Endothelial cell of umbilical vein (primary cell): ENCODE data around the gene CALCR. TPM values are rescaled to one million over a fixed set of nuclear protein-coding genes. Genes with fewer than 3 reads are reported as not detected.

Experiments used
- BruUV-seq: library from RNA; stranded (reverse); fragments of 400-500 nt; replicated peaks from 2 replicates; lab custom pipeline; 2021; lab: Mats Ljungman, UMichigan
- CTCF ChIA-PET: fragments of 300-600, 350-600 bp; sonication (Branson Sonifier 250); formaldehyde crosslinking; loops from one replicate; lab custom pipeline; 2021; ENCODE audit warnings: antibody characterized with exemption, inconsistent platforms; lab: Charles Lee
- POLR2A ChIA-PET: fragments of 300-600, 350-600 bp; sonication (Branson Sonifier 250); formaldehyde crosslinking; loops from one replicate; lab custom pipeline; 2021; ENCODE audit warnings: antibody characterized with exemption, inconsistent platforms; lab: Charles Lee
- DNase-seq: peaks from one replicate; pipeline ENCODE4 v3.0.0-alpha.2; 2011; ENCODE audit warnings: low read depth, low spot score
- FAIRE-seq: peaks from 2 replicates; lab custom pipeline; 2011; peaks lifted over from hg19 to GRCh38; lab: Jason Lieb, UNC
- H2AFZ ChIP-seq: 2 replicates; pipeline ENCODE4 v1.6.0; 2012; ENCODE audit warnings: low read depth, low read length, control low read depth, inconsistent platforms
- H3K27ac ChIP-seq: 2 replicates; pipeline ENCODE4 v1.5.1; 2011; ENCODE audit warnings: low read depth, mild to moderate bottlenecking, control low read depth, low read length, moderate library complexity; ENCODE audit not compliant: insufficient read depth
- H3K27me3 ChIP-seq, 2 experiments: 2 replicates each; pipeline versions ENCODE4 v1.6.0 to v1.6.1; 2011; ENCODE audit warnings: low read length in 2 of 2, mixed read lengths in 1 of 2; ENCODE audit not compliant: control insufficient read depth in 2 of 2, insufficient read depth in 2 of 2
- H3K36me3 ChIP-seq, 2 experiments: 2 replicates in 1 of 2; 3 replicates in 1 of 2; pipeline ENCODE4 v1.5.1; 2011; ENCODE audit warnings: low read length in 2 of 2, mild to moderate bottlenecking in 1 of 2, moderate library complexity in 1 of 2; ENCODE audit not compliant: control insufficient read depth in 2 of 2, insufficient read depth in 2 of 2; ENCODE audit errors: extremely low read depth in 1 of 2
- H3K4me1 ChIP-seq: 3 replicates; pipeline ENCODE4 v1.5.1; 2011; ENCODE audit warnings: mild to moderate bottlenecking, low read length; ENCODE audit not compliant: control insufficient read depth, insufficient read depth; ENCODE audit errors: extremely low read depth
- H3K4me2 ChIP-seq: 2 replicates; pipeline ENCODE4 v1.6.1; 2011; ENCODE audit warnings: low read length, control low read depth, mixed read lengths; ENCODE audit not compliant: insufficient read depth
- H3K4me3 ChIP-seq, 3 experiments: fragments of 200-600 bp in 1 of 3; sonication (generic), shearing (Covaris generic) in 1 of 3; replicated peaks in 1 of 3; 2 replicates each; pipeline ENCODE4 v1.5.1; 2011 to 2016; ENCODE audit warnings: control low read depth in 3 of 3, low read length in 3 of 3, mild to moderate bottlenecking in 2 of 3, inconsistent platforms in 1 of 3, low read depth in 1 of 3, moderate library complexity in 1 of 3; ENCODE audit not compliant: insufficient read depth in 1 of 3
- H3K79me2 ChIP-seq: 2 replicates; pipeline ENCODE4 v1.6.0; 2012; ENCODE audit warnings: low read length, inconsistent platforms; ENCODE audit not compliant: control insufficient read depth, insufficient read depth
- H3K9ac ChIP-seq: replicated peaks from 2 replicates; pipeline ENCODE3; 2011; ENCODE audit warnings: low read length, control low read depth; ENCODE audit not compliant: insufficient read depth; ENCODE audit errors: extremely low read depth
- H3K9me1 ChIP-seq: replicated peaks from 3 replicates; pipeline ENCODE4 v1.6.0; 2011; ENCODE audit warnings: mild to moderate bottlenecking, low read length; ENCODE audit not compliant: control insufficient read depth, insufficient read depth; ENCODE audit errors: extremely low read depth
- H3K9me3 ChIP-seq: replicated peaks from 2 replicates; pipeline ENCODE4 v1.5.1; 2012; ENCODE audit warnings: low read length, inconsistent platforms; ENCODE audit not compliant: control insufficient read depth, insufficient read depth
- H4K20me1 ChIP-seq: replicated peaks from 2 replicates; pipeline ENCODE3; 2011; ENCODE audit warnings: mild to moderate bottlenecking, low read length; ENCODE audit not compliant: control insufficient read depth, insufficient read depth; ENCODE audit errors: extremely low read depth
- CTCF ChIP-seq, 2 donors: IDR thresholded peaks; 1 replicate in 1 of 2; 2 replicates in 1 of 2; pipeline ENCODE4 v1.5.1; 2011; ENCODE audit warnings: low read length in 2 of 2, mild to moderate bottlenecking in 2 of 2, moderate library complexity in 2 of 2, control low read depth in 1 of 2, inconsistent platforms in 1 of 2, low read depth in 1 of 2; ENCODE audit not compliant: insufficient read depth in 1 of 2; ENCODE audit errors: extremely low read depth in 1 of 2
- EZH2 ChIP-seq: IDR thresholded peaks from 2 replicates; pipeline ENCODE4 v1.6.1; 2012; ENCODE audit warnings: borderline replicate concordance, low read depth, mild to moderate bottlenecking, moderate library complexity, low read length, inconsistent platforms; ENCODE audit not compliant: severe bottlenecking
- FOS ChIP-seq: IDR thresholded peaks from 2 replicates; pipeline ENCODE4 v1.6.1; 2011; ENCODE audit warnings: mild to moderate bottlenecking, low read length, moderate library complexity, borderline replicate concordance; ENCODE audit not compliant: insufficient read depth
- GATA2 ChIP-seq: IDR thresholded peaks from 2 replicates; pipeline ENCODE4 v1.7.0; 2011; ENCODE audit warnings: low read depth, mild to moderate bottlenecking, moderate library complexity, mixed read lengths, low read length; ENCODE audit not compliant: insufficient read length, insufficient read depth
- JUN ChIP-seq: IDR thresholded peaks from 2 replicates; pipeline ENCODE4 v1.6.1; 2011; ENCODE audit warnings: borderline replicate concordance, low read depth; ENCODE audit not compliant: insufficient read length, insufficient read depth
- MAX ChIP-seq: IDR thresholded peaks from 2 replicates; pipeline ENCODE4 v1.6.1; 2011; ENCODE audit not compliant: insufficient read depth, insufficient read length
- MYC ChIP-seq: IDR thresholded peaks from one replicate; pipeline ENCODE4 v1.6.1; 2011; ENCODE audit warnings: mild to moderate bottlenecking, low read depth, low read length
- POLR2A ChIP-seq: IDR thresholded peaks from 2 replicates; pipeline ENCODE4 v1.6.1; 2012; ENCODE audit warnings: low read depth, mild to moderate bottlenecking, control low read depth, low read length
- POLR2AphosphoS5 ChIP-seq: IDR thresholded peaks from 2 replicates; pipeline ENCODE4 v1.6.1; 2012; ENCODE audit warnings: low read depth, mild to moderate bottlenecking, control low read depth, low read length, moderate library complexity; ENCODE audit not compliant: insufficient read depth
- dilution Hi-C: fragments of 300-500 bp; cut with MboI; formaldehyde crosslinking; loops from one replicate; pipeline ENCODE4 v1.15.0; 2019; ENCODE audit warnings: low sequenced_read_pairs; ENCODE audit not compliant: extremely low pct_ligation_motif_present
- intact Hi-C: fragments of 100-400 bp; cut with micrococcal nuclease; formaldehyde crosslinking; loops from one replicate; pipeline ENCODE4 v1.10.0; 2022
- polyA plus RNA-seq, 4 experiments: library from polyadenylated mRNA; depleted of rRNA in 3 of 4; stranded (reverse) in 3 of 4; unstranded in 1 of 4; fragments of >200 nt; gene quantifications; 2 replicates each; pipeline versions ENCODE4 v1.2.1 to v1.2.3, GENCODE V29; 2011 to 2012; ENCODE audit warnings: missing spikeins in 1 of 4
- total RNA-seq: library from RNA; stranded (reverse); gene quantifications from 2 replicates; pipeline ENCODE4 v1.2.3, GENCODE V29; 2021

CALCR gene
- total and polyA plus RNA-seq, 2 donors (not counting 3 experiments of a cell fraction or from before 2014, with no cell fraction given) = not detected

DNA sequence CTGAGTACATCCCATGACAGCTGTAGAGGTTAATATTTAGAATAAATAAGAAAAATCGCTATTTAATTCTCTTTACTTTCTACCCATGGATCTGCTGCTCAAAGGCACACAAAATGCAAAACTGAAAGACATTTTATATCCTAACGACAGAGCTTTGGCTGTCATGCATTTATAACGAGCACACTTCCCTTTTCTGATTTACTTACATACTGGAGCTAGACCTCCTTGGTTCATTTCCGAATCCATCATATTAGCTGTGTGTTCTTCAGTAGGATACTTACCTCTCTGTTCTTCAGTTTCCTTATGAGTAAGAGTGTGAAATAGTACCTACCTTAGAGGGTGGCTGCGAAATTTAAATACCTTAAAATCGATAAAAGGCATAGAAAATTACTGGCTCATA, 10.9 kb downstream of the CALCR start:
- CTCF ChIA-PET = interaction anchor here (0.6 to 2.6 kb wide), 3 partner anchors 12 to 17 kb away, joined by 3 to 14 read pairs (median 7); no protein-coding TSS in a partner anchor
- no TSS peak for BruUV-seq

More for the DNA sequence above, 10.9 kb downstream of the CALCR start:
- H3K9ac ChIP-seq = no peak overlapping the region
- H3K79me2 ChIP-seq = no peaks in the 10 kb centered on the region
- no peak overlapping the region for H3K4me3 ChIP-seq
- H3K27me3 ChIP-seq = peaks cover 2 to 5% of the 10 kb centered on the region in 2 experiments
- no peaks in the 10 kb centered on the region for H3K9me1 ChIP-seq
- no peaks in the 10 kb centered on the region for H4K20me1 ChIP-seq
- POLR2A ChIA-PET = no interaction called here
- H3K27ac ChIP-seq = no peak overlapping the region
- no peak overlapping the region for H2AFZ ChIP-seq
- intact Hi-C loops = no loop called here
- no peak for DNase-seq
- TF ChIP-seq CTCF (IDR thresholded peaks at IDR 0.05; ENCODE audit: extremely low read depth in 1 of 2, insufficient read depth in 1 of 2, low read depth in 1 of 2, low read length in 2 of 2) (no peak), MYC (no peak), EZH2 (no peak), POLR2A (no peak), MAX (no peak), FOS (no peak), GATA2 (no peak), JUN (no peak), POLR2AphosphoS5 (no peak)
- H3K36me3 ChIP-seq = no peaks in the 10 kb centered on the region
- no peaks in the 10 kb centered on the region for H3K4me1 ChIP-seq
- dilution Hi-C loops = no loop called here
- H3K9me3 ChIP-seq = no peaks in the 10 kb centered on the region
- no peak overlapping the region for H3K4me2 ChIP-seq
- no peak for FAIRE-seq
